Measurements from ENCODE around the gene EGFLAM.
"Not testable (repeated sequence)": the region's sequence is repeated elsewhere in the genome, so short reads cannot be mapped to it uniquely, and the experiment has no call there.

EGFLAM gene

GRCh38 chr5:38329132-38329715 is 70.9 kb downstream of the EGFLAM start:
- Histone ChIP-seq H3K27me3 (ENCODE audit: low read length) (no peaks in the 10 kb centered on the region), H3K36me3 (ENCODE audit: low read length) (no peaks in the 10 kb centered on the region), H4K20me1 (ENCODE audit: low read depth, low read length) (no peaks in the 10 kb centered on the region), H3K9me2 (replicated peaks; ENCODE audit: insufficient read depth, low read length) (no peaks in the 10 kb centered on the region), H3K9me3 (ENCODE audit: insufficient read depth, low read length) (no peaks in the 10 kb centered on the region), H2AFZ (ENCODE audit: low read depth, low read length, severe bottlenecking) (no peak overlapping the region), H3K4me3 (ENCODE audit: insufficient read depth, low read length, poor library complexity, severe bottlenecking) (no peak overlapping the region), H3K9ac (ENCODE audit: low read length) (no peak overlapping the region), H3K79me2 (ENCODE audit: insufficient read depth, low read length) (no peaks in the 10 kb centered on the region), H3F3A (ENCODE audit: insufficient read depth) (no peaks in the 10 kb centered on the region), H3K27ac (ENCODE audit: low read depth, low read length) (no peak overlapping the region), H3K4me2 (ENCODE audit: low read depth, low read length, poor library complexity, severe bottlenecking) (no peak overlapping the region)
- TF ChIP-seq CTCF (IDR thresholded peaks at IDR 0.05; ENCODE audit: insufficient read depth, low read length, poor library complexity, severe bottlenecking) = no peak
- TF ChIP-seq EZH2phosphoT487 (conservative IDR thresholded peaks at IDR 0.05; ENCODE audit: low read length) = no peak

GRCh38 chr5:38330207-38330606 is 71.8 kb downstream of the EGFLAM start:
- H3K4me3 ChIP-seq (ENCODE audit: insufficient read depth, low read length, poor library complexity, severe bottlenecking) = no peak overlapping the region
- H3K9ac ChIP-seq (ENCODE audit: low read length) = no peak overlapping the region
- H3K9me2 ChIP-seq (replicated peaks; ENCODE audit: insufficient read depth, low read length) = no peaks in the 10 kb centered on the region
- no peaks in the 10 kb centered on the region for H4K20me1 ChIP-seq (ENCODE audit: low read depth, low read length)
- H3K4me2 ChIP-seq (ENCODE audit: low read depth, low read length, poor library complexity, severe bottlenecking) = no peak overlapping the region
- H2AFZ ChIP-seq (ENCODE audit: low read depth, low read length, severe bottlenecking) = no peak overlapping the region
- no peaks in the 10 kb centered on the region for H3K27me3 ChIP-seq (ENCODE audit: low read length)
- H3K79me2 ChIP-seq (ENCODE audit: insufficient read depth, low read length) = no peaks in the 10 kb centered on the region
- H3K27ac ChIP-seq (ENCODE audit: low read depth, low read length) = no peak overlapping the region
- no peaks in the 10 kb centered on the region for H3K36me3 ChIP-seq (ENCODE audit: low read length)
- H3F3A ChIP-seq (ENCODE audit: insufficient read depth) = no peaks in the 10 kb centered on the region
- TF ChIP-seq EZH2phosphoT487 (conservative IDR thresholded peaks at IDR 0.05; ENCODE audit: low read length) (no peak), CTCF (IDR thresholded peaks at IDR 0.05; ENCODE audit: insufficient read depth, low read length, poor library complexity, severe bottlenecking) (no peak)
- H3K9me3 ChIP-seq (ENCODE audit: insufficient read depth, low read length) = no peaks in the 10 kb centered on the region

GRCh38 chr5:38331831-38332230 is 73.5 kb downstream of the EGFLAM start:
- Histone ChIP-seq H3K36me3 (ENCODE audit: low read length) (no peaks in the 10 kb centered on the region), H3K4me2 (ENCODE audit: low read depth, low read length, poor library complexity, severe bottlenecking) (no peak overlapping the region), H3K9ac (ENCODE audit: low read length) (no peak overlapping the region), H2AFZ (ENCODE audit: low read depth, low read length, severe bottlenecking) (no peak overlapping the region), H3K4me3 (ENCODE audit: insufficient read depth, low read length, poor library complexity, severe bottlenecking) (no peak overlapping the region), H3K27me3 (ENCODE audit: low read length) (no peaks in the 10 kb centered on the region), H4K20me1 (ENCODE audit: low read depth, low read length) (no peaks in the 10 kb centered on the region), H3K9me3 (ENCODE audit: insufficient read depth, low read length) (no peaks in the 10 kb centered on the region), H3K9me2 (replicated peaks; ENCODE audit: insufficient read depth, low read length) (no peaks in the 10 kb centered on the region), H3K79me2 (ENCODE audit: insufficient read depth, low read length) (no peaks in the 10 kb centered on the region), H3K27ac (ENCODE audit: low read depth, low read length) (no peak overlapping the region), H3F3A (ENCODE audit: insufficient read depth) (no peaks in the 10 kb centered on the region)
- no peak for TF ChIP-seq EZH2phosphoT487 (conservative IDR thresholded peaks at IDR 0.05; ENCODE audit: low read length)
- no peak for TF ChIP-seq CTCF (IDR thresholded peaks at IDR 0.05; ENCODE audit: insufficient read depth, low read length, poor library complexity, severe bottlenecking)

GRCh38 chr5:38333181-38333580 is 74.8 kb downstream of the EGFLAM start:
- H3K9me2 ChIP-seq (replicated peaks; ENCODE audit: insufficient read depth, low read length); H3F3A ChIP-seq (ENCODE audit: insufficient read depth); H3K27ac ChIP-seq (ENCODE audit: low read depth, low read length); H2AFZ ChIP-seq (ENCODE audit: low read depth, low read length, severe bottlenecking); H3K9ac ChIP-seq (ENCODE audit: low read length); H3K79me2 ChIP-seq (ENCODE audit: insufficient read depth, low read length); H3K27me3 ChIP-seq (ENCODE audit: low read length); H3K9me3 ChIP-seq (ENCODE audit: insufficient read depth, low read length); H4K20me1 ChIP-seq (ENCODE audit: low read depth, low read length); H3K4me3 ChIP-seq (ENCODE audit: insufficient read depth, low read length, poor library complexity, severe bottlenecking); H3K36me3 ChIP-seq (ENCODE audit: low read length); H3K4me2 ChIP-seq (ENCODE audit: low read depth, low read length, poor library complexity, severe bottlenecking): not testable (repeated sequence)
